ENCODE results near the gene CHIT1.

DNA sequence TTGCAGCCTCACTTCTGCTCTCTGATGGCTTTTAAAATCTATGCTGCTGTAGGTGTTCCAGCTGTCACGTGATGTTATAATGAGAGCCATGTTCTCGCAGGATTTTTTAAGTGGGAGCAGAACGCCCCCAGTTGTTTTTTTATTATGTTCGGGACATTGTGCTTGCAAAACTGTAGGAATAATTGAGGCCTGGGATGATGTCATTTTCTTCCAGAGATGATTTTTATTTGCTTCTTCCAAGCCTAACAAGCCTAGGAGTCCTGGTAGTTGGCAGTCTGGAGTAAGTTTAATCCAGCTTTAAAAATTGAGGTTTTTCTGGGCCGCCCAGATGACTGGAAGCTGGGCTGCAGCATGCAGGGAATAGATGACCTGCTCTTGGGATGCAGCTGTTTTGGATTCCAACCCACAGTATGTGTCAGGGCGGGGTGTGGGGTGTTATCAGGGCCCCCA, 34.6 kb upstream of the CHIT1 start:
- TF ChIP-seq POLR2A (IDR thresholded peaks at IDR 0.05) = peak in 1 of 2 donors; percentile 11
- TF ChIP-seq CTCF (IDR thresholded peaks at IDR 0.05) = no peak

All from tibial nerve (tissue), 3 donors.